Thyroid gland (tissue), 4 donors: ENCODE results near the gene RIMBP2.

Experiments
- CTCF ChIP-seq, 6 experiments: fragments of 200-600 bp in 3 of 6; fragments of 450-650 bp in 3 of 6; sonication (generic) in 3 of 6; IDR thresholded peaks; one replicate each; pipeline ENCODE4 v1.5.1; 2016 to 2019; ENCODE audit warnings: antibody characterized with exemption in 6 of 6, mild to moderate bottlenecking in 2 of 6, inconsistent platforms in 1 of 6, moderate library complexity in 1 of 6
- POLR2A ChIP-seq, 2 donors: fragments of 450-650 bp; IDR thresholded peaks; one replicate each; pipeline ENCODE4 v1.6.1; 2017; ENCODE audit warnings: antibody characterized with exemption in 2 of 2, mild to moderate bottlenecking in 2 of 2, moderate library complexity in 1 of 2

GRCh38 chr12:130477701-130478100 lies 238.4 kb downstream of the RIMBP2 start:
- no peak for TF ChIP-seq CTCF (IDR thresholded peaks at IDR 0.05)
- TF ChIP-seq POLR2A (IDR thresholded peaks at IDR 0.05), result no peak
